ENCODE results near the gene ABLIM1.

ABLIM1 gene

DNA sequence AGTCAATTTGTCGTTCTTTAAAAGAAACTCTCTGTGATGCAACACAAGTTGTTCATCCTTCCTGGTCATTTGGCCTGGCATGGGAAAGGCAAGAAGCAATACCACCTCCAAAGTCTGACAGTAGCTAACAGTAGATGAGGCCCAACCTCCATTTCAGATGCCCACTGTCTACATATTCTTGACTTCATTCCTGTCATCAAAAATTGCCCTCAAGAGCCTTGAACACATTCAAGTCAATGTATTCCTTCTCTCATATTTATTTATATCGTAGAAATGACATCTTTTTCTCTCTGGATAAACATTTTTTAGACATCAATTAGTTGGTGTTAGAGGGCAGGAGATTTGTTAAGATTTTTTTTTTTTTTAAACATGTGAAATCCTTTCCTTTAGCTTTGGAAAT lies 33.7 kb downstream of the ABLIM1 start:
- no peak for DNase-seq (ENCODE audit: low read depth in 2 of 2)

DNA sequence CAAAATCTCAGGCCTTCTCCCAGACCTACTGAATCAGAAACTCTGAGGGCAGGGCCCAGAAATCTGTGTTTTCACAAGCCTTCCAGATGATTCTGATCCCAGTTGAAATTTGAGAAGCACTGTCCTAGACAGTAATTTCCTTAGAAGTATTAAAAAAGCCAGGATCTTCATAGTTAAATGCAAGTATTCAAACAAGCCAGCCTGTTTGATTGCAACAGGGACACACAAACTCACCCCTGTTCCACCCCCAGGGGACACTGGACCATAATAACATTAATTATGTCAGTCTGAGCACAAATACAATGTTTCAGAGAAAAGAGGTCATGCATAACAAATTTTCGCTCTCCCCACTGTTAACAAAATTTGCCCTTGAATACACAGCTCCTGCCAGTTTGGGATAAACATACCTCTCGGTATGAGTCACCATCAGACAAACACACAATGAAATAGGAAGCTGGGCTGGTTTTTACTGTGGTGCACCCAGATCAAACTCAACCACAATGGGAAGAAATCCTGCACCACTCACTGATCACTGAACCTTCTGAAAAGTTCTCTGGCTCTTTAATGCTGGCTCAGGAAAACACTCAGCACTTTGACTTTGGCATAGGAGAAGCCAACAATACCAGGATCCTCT lies 34.3 kb downstream of the ABLIM1 start:
- DNase-seq (ENCODE audit: low read depth in 2 of 2) = peak; percentile 69

- no peak for DNase-seq (ENCODE audit: low read depth in 2 of 2)
Measured at GRCh38 chr10:114623155-114623554, 34.9 kb downstream of the ABLIM1 start.

GRCh38 chr10:114618722-114619121 lies 39.4 kb downstream of the ABLIM1 start:
- no peak for DNase-seq (ENCODE audit: low read depth in 2 of 2)

DNA sequence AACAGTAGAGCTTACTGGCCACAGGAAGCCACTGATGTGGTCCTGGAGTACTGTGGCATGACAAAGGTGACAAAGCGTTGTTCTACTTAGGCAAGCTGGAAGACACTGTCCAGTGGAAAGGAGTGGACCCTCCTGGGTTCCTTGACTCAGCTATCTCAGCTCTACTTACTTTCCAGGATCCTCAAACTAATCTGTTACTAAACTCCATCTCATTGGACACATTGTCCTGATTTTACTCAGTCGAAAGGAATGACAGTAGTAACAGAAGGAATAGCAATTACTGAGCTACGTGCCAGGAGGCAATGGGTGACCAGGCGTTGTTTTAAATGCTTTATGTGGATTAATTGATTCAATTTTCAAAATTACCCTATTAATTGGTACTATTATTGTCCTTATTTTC lies 41.6 kb downstream of the ABLIM1 start:
- DNase-seq (ENCODE audit: low read depth in 2 of 2) = no peak

- DNase-seq (ENCODE audit: low read depth in 2 of 2) = no peak
Measured at GRCh38 chr10:114616103-114616502, 42.0 kb downstream of the ABLIM1 start.

DNA sequence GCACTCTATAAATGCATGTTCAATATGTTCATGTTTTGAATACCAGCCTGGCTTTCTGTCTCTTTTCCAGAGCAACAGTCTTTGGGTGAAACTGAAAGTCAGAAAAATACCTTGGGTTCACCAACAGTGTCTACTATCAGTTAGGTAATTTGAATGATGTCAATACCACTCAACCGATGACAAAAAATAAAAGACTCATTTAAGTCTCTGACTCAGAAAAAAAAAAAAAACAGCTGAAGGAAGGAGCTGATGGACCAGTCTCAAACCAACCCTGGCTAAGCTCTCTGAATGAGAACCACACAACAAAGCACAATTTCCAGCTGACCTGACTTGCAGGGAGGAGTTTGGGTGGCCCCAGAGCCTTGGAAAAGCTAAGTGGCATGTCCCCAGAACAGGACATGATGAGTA lies 42.5 kb downstream of the ABLIM1 start:
- no peak for DNase-seq (ENCODE audit: low read depth in 2 of 2)

DNA sequence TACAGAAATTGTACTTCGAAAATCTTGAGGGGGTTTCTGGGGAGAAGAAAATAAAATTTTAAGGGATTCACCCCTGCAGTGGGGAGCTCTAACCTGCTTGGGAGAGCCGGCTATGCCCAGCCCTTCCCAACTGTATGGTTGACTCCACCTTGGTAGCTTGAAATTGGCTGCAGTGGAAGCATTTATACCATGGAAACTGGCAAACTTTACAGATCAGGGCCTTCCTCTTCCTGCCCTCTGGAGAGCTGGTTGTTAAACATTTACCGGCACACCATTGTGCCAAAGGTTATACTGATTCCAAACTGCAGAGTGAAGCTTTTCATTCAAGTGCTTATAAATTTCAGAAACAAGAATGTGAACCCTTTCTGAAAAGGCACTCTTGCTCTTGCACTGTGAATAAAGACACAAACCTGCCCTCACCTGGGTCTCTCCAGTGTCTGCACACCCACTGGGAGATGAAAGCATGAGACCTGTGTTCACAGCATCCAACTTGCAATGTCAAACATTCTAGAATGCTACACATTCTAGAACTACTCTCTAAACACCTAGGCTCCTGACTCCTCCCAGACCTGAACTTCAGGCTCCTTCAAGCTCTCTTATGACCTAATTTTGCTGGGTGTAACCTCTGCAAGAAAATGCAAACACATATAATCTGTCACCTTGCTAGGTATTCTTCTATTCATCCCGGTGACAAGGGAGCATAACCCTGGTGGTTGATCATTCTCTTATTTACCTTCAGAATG lies 44.7 kb downstream of the ABLIM1 start:
- no peak for DNase-seq (ENCODE audit: low read depth in 2 of 2)

DNA sequence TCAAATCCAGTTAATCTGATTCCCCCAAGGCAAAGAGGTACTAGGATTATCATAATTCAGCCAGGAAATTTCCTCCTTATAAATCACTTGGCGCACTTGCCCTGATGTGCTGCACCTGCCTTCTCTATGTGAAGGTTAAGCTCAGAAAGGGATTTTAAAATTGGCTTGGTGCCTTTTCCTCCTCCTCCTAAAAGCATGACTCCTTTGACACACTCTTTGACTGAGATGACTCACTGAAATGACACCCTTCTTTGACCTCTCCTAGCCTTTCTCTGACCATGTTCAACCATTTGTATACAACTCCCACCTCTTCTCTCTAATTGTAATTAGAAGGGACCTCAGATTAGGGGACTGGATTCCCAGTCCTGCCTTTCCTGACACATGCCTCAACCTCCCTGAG lies 46.5 kb downstream of the ABLIM1 start:
- no peak for DNase-seq (ENCODE audit: low read depth in 2 of 2)

GRCh38 chr10:114609518-114610426 lies 48.3 kb downstream of the ABLIM1 start:
- DNase-seq (ENCODE audit: low read depth in 2 of 2) = no peak

- no peak for DNase-seq (ENCODE audit: low read depth in 2 of 2)
Measured at GRCh38 chr10:114607358-114607998, 50.6 kb downstream of the ABLIM1 start.

DNA sequence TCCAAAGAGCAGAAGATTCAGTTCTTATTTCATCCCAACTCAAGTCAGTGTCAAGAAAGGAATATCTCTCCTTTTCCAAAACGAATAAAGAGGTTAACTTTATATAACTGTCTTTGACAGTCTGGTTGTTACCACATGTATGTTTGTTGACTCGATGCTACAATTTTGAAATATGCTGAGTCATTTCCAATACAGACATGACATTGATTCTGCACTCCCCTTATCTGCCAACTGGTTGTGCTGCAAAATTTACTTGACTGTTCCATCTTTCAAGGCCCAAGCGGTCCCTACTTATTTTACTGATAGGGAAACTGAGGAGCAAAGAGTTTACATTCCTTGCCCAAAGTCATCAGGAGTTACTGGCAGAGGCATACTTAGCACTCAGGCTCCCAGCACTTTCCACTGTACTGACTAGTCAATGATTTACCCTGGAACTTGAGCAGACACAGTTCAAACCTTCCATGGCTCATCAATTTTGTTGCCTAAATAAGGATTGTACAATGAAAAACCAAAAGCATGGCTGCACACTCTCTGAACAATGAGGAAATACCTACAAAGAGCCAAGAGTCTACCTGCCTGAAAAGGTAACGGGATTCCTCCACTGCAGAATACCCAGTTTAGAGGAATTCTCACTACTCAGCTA lies 52.8 kb downstream of the ABLIM1 start:
- DNase-seq (ENCODE audit: low read depth in 2 of 2) = no peak

DNA sequence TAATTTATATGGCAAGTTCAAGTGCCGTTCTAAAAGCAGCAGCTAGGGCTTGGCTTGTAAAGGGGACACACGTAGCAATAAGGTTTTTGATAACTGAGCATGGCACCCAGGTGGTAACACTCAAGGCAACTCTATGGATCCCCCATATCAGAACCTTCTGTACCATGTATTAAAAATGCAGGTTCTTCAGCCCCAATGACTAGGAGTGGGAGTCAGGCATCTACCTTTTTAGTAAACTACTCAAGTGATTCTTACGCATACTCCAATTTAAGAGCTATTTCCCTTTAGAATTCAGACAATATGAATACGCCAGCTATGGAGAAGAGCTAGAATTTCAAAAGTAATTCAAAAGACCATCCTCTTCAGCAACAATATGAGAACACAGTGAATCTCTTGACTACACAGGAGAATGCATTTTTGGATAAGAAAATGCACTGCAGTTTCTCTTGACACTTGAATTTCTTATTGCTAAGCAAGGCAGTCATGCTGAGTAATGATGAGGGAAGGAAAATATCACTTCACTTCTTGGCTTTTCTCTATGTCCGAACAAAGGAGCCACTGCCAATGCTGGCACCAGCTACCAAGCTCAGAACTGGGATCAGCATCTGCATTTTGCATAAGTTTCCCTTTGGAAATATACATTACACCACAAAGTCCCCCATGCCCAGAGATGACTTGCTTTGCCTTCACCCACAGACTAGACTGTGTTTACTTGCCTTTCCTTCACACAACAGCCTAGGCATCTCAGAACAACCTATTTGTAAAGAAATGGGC lies 53.5 kb downstream of the ABLIM1 start:
- DNase-seq (ENCODE audit: low read depth in 2 of 2) = no peak

DNA sequence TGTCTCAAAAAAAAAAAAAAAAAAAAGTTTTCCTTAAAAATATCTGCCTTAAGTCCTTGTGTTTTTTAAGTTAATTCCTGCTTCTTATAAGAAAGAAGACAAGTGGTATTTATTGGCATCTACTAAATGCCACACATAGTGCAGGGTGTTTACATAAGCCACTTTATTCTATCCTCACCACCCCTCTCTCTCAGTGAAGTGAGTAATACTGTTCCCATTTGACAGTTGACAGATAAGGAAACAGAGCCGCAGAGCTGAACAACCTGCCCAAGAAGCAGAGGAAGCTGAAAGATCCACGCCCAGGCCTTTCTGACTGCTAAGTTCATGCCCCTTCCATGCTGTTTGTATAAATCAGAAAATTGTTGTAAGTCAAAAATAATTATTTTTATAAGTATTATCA lies 54.1 kb downstream of the ABLIM1 start:
- DNase-seq (ENCODE audit: low read depth in 2 of 2) = no peak

GRCh38 chr10:114603303-114603702 lies 54.8 kb downstream of the ABLIM1 start:
- DNase-seq (ENCODE audit: low read depth in 2 of 2) = no peak

- no peak for DNase-seq (ENCODE audit: low read depth in 2 of 2)
Measured at GRCh38 chr10:114600057-114600456, 58.0 kb downstream of the ABLIM1 start.

DNA sequence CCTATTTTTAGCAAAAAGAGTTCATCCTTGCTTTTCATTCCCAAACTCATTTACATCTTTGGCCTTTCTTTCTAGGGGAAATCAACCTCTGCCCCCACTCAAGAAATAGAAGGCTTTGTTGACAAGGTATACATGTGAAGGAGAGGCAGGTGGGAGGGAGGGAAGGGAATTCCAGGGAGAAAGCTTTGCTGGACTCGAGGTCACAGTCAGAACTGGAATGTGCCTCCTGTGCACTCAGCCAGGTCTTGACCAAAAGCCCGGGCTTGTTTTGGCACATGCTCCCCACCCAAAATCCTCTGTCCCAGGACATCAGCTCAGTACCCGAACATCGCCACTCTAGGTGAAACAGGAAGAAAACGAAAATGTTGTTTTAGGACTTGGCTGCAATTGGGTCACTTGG lies 61.3 kb downstream of the ABLIM1 start:
- DNase-seq (ENCODE audit: low read depth in 2 of 2) = no peak

DNA sequence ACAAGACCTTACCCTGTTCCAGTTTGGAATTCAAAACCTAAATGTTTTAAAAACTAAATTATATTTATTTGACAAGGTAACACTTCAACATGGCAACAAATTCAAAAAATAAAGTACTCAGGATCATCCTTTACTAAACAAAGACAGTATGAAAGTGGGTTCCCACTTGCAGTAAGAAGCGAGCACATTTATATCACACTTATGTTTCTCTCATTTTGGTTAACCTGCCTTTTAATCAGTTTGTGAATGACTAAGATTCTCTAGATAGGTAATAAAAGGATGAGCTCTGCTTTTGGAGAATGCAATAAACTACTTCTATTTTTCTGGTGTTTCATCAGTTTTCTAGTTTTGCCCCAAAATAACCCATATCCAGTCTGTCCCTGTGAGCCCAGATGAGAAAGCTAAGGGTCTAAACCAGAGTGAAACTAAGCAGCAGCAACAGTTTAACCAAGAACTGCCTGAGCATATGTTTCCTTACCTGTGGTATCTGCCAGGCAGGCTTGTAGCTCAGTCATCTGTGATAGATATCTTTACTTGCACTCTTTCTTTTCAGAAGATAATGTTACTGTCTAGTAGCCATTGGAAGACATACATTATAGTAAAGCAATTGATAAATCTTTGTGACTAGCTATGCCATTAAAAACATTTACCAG lies 64.1 kb downstream of the ABLIM1 start:
- DNase-seq (ENCODE audit: low read depth in 2 of 2) = no peak

DNA sequence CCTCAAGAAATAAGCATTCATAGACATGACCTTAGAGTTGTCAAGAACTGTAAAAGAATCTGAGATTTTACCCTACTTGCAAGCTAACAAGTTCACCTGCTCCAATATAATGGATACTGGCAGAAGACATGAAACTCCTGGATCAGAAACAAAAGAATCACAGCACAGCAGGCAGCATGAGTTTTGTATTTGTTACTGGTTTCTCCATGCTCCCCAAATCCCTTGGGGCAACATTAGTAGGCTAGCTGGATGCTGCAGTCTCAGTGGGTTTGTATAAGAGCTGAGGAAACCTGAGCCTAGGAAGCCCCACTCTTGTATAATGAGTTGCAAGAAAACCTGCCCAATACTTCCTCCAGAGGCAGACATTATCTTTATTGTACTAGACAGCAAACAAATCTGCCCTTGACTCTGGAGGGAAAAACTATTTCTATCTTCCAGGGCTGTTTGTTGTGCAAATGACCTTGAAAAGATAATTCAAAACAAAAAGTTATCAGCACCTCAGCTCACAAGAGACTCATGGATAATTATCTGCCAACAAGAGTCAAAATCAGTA lies 64.8 kb downstream of the ABLIM1 start:
- DNase-seq (ENCODE audit: low read depth in 2 of 2) = no peak

DNA sequence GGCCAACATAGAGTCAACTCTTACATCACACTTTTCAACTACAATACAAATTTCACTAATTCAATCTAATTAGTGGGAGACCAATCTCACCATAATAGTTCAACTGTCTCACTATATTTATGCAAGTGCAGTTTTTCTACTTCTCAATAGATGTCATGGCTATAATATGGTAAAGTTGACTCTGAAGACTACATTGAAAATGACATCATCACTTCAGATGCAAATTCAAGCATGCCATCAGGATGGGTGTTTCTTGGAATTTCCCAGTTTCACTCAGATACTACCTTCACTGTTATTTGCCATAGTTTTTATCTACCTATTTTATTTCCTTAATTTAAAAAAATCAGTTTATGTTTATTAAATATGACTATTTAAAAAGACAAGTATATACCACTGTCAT lies 67.1 kb downstream of the ABLIM1 start:
- DNase-seq (ENCODE audit: low read depth in 2 of 2) = no peak
